Mucosa of stomach (tissue), 1 donor: Measurements from ENCODE around the gene TEX26.

Source experiments
- H3K27me3 ChIP-seq: one replicate; pipeline ENCODE4 v1.7.0; 2013; ENCODE audit warnings: mild to moderate bottlenecking, low read length; ENCODE audit not compliant: control insufficient read depth, insufficient read depth
- H3K36me3 ChIP-seq: one replicate; pipeline ENCODE4 v1.7.0; 2013; ENCODE audit warnings: low read length; ENCODE audit not compliant: control insufficient read depth, insufficient read depth
- H3K4me1 ChIP-seq: one replicate; pipeline ENCODE4 v1.7.0; 2013; ENCODE audit warnings: mild to moderate bottlenecking, low read length; ENCODE audit not compliant: control insufficient read depth, insufficient read depth
- H3K4me3 ChIP-seq: one replicate; pipeline ENCODE4 v1.7.0; 2013; ENCODE audit warnings: low read length
- H3K9ac ChIP-seq: one replicate; pipeline ENCODE4 v1.7.0; 2013; ENCODE audit warnings: mild to moderate bottlenecking, low read length, moderate library complexity
- H3K9me3 ChIP-seq: one replicate; pipeline ENCODE4 v1.7.0; 2013; ENCODE audit warnings: mild to moderate bottlenecking, low read length, moderate library complexity; ENCODE audit not compliant: control insufficient read depth
- donor health status: Pancreatic carcinoma.

The TEX26 gene

DNA sequence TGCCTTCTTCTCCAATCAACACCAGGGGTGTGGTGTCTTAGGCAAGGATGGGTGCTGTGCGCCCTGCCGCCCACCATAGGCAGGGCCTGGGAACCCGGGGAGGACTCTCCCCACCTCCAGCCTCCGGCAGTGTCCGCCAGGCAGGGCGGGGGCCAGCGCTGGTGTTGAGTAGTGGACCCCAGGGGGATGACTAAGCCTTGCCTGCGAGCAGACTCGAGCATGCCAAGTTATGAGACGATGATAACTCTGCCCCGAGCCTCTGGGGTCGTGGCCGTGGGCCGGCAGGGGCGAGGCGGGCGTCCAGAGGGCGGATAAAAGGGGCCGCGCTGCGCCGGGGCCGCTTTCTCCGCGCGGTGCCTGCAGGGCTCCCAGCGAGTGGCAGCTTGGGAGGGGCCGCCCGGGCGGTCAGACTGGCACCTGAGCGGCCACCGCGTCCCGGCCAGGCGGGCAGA lies 26.5 kb upstream of the TEX26 start, which contains the start of gene MEDAG:
MEDAG (plus strand) TSS at position 340 of the 452 bp plus-strand sequence. CDS start 245 bp downstream, outside the sequence.
- H3K9me3 ChIP-seq: no peaks in the 10 kb centered on the region
- H3K27me3 ChIP-seq: peaks cover 32% of the 10 kb centered on the region
- H3K9ac ChIP-seq: peak within 1 kb of the TSS; percentile 17
- no peak within 1 kb of the TSS for H3K4me3 ChIP-seq
- no peaks in the 10 kb centered on the region for H3K4me1 ChIP-seq
- H3K36me3 ChIP-seq: no peaks in the 10 kb centered on the region

DNA sequence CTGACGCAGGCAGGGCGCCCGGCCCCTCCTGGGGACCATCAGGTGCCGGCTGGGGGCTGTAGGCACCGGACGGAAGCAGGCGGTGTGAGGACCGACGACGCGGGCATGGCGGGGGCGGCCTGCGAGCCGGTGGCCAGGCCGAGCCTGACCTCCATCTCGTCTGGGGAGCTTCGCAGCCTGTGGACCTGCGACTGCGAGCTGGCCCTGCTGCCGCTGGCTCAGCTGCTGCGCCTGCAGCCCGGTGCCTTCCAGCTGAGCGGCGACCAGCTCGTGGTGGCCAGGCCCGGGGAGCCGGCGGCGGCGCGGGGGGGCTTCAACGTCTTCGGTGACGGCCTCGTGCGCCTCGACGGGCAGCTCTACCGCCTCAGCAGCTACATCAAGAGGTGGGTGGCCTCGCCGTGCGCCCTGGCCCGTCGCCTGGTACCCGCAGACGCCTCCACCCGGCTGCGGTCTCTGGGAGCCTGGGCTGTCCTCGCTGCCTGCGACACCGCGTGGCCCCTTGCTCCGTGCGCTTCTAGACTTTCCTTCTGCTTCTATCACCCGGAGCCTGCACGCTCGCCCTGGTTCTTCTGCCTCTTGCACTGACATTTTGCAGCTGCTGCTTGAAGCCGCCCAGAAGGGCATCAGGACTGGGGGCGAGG lies 25.9 kb upstream of the TEX26 start:
- Histone ChIP-seq H3K36me3 (no peaks in the 10 kb centered on the region), H3K27me3 (peaks cover 32% of the 10 kb centered on the region), H3K4me3 (no peak overlapping the region), H3K4me1 (no peaks in the 10 kb centered on the region), H3K9me3 (no peaks in the 10 kb centered on the region), H3K9ac (peak overlapping the region; percentile 17)

DNA sequence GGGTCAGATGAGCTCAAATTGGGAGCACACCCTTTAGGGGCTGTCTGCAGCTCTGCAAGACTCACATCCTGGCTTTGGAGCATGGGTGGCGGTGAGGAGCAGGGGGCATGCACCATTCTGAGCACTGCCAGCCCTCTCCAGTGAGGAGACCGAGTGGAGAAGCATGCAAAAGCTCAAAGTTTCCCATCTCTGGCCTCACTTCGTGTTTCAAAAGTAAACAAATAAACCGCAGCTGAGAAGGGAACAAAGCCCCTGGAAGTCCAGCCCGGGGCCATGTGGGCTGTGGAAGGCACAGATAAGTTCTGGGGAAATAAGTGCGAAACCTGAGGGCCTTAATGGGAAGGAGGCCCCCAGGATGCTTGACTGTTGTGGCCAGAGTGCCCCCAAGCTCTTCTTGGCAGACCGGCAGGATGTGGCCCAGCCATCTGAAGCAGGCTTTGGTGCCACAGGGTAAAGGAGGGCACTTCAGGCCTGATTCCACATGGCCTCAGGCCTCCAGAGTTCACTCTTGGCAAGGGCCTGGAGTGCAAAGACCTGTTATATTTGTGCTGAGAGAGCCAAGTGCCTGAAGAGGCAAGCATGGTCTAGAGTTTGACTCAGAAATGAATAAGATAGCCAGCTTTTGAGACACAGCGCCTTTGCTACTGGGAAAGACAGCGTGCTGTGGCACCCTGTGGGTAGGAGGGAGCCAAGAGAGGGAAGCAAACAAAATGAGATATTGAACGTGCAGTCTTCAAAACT lies 25.2 kb upstream of the TEX26 start:
- no peak overlapping the region for H3K4me3 ChIP-seq
- peaks cover 32% of the 10 kb centered on the region for H3K27me3 ChIP-seq
- no peaks in the 10 kb centered on the region for H3K4me1 ChIP-seq
- no peaks in the 10 kb centered on the region for H3K36me3 ChIP-seq
- no peak overlapping the region for H3K9ac ChIP-seq
- H3K9me3 ChIP-seq: no peaks in the 10 kb centered on the region

DNA sequence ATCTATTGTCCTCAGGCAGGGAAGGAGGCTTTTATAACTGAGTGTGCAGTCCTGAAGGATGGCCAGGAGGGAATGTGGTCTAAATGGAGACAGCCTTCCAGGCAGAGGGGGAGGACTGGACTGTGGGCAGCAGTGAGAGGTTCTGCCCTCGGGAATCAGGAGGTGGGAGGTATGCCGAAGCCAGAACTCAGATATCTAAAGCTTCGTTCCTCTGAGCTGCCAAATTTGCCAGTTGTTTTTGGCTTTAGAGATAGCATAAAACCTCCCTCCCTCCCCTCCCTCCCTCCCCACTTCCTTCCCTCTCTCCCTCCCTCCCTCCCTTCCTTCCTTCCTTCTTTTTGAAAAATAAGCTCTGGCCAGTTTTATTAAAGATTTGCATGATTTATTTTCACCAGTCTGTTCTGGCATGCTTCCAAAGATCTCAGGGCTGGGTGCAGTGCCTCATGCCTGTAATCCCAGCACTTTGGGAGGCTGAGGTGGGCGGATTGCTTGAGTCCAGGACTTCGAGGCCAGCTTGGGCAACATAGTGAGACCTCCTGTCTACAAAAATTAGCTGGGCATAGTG lies 24.0 kb upstream of the TEX26 start:
- Histone ChIP-seq H3K4me1 (no peaks in the 10 kb centered on the region), H3K9me3 (no peaks in the 10 kb centered on the region), H3K27me3 (peaks cover 32% of the 10 kb centered on the region)

DNA sequence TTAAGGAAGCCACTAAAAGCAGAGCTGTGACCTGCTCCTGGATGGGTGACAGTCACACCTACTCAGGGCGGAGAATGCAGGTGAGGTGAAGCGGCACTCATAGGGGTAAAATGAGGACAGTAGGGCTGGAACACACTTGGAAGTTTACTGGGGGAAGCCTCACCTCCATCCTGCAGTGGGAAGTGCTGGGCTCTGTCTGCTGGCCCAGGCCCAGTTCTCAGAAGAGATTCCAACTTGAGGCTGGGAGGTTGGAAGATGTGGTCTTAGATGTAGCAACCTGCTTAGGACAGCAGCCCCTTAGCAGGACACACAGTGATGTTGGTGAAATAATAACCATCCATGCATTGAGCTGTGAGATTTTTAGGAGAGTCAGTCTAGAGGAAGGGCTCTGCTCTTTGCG lies 21.8 kb upstream of the TEX26 start:
- Histone ChIP-seq H3K9ac (no peak overlapping the region), H3K4me1 (no peaks in the 10 kb centered on the region), H3K9me3 (no peaks in the 10 kb centered on the region), H3K36me3 (no peaks in the 10 kb centered on the region), H3K4me3 (no peak overlapping the region), H3K27me3 (peaks cover 18% of the 10 kb centered on the region)

More for the DNA sequence above, 24.0 kb upstream of the TEX26 start:
- Histone ChIP-seq H3K9ac (no peak overlapping the region), H3K36me3 (no peaks in the 10 kb centered on the region), H3K4me3 (no peak overlapping the region)

DNA sequence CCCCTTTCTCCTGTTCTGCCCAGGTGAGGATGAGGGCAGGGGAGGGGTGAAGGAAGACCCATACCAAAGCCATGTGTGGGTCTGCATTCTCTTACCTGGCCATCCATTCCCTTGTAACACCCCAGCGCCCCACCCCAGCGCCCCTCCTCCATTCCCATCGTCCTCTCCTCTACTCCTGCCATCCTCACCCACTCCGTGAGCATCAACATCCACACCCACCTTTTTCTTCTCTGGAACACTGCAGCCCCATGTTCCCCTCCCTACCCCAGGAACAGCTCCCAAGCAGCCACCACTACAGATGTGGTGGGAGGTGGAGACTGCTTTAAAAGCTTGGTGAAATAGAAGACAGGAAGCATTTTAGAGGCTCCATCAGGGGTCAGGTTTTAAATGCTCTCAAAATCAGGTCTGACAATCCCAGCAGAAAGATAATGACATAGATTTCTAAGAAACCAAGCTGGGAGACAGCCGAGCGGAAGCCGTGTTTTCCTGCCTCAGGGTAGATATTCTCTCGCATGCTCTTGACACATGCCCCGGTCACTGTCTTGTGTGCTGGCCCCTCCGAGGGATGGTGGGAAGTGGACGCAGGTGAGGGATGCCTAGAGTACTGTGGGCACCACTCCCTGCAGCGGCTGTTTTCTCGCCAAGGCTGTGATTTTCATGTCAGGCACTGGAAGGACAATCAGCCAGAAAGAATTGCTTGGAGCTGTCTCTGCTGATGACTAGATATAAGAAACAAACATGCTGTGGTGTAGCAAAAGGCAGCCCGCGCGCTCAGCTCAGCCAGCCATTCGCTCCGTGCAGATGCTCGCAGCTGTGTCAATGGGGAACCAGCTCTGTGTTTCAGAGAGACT lies 16.5 kb upstream of the TEX26 start:
- no peaks in the 10 kb centered on the region for H3K4me1 ChIP-seq
- no peak overlapping the region for H3K4me3 ChIP-seq
- no peaks in the 10 kb centered on the region for H3K9me3 ChIP-seq
- H3K9ac ChIP-seq: no peak overlapping the region
- H3K36me3 ChIP-seq: no peaks in the 10 kb centered on the region
- no peaks in the 10 kb centered on the region for H3K27me3 ChIP-seq

DNA sequence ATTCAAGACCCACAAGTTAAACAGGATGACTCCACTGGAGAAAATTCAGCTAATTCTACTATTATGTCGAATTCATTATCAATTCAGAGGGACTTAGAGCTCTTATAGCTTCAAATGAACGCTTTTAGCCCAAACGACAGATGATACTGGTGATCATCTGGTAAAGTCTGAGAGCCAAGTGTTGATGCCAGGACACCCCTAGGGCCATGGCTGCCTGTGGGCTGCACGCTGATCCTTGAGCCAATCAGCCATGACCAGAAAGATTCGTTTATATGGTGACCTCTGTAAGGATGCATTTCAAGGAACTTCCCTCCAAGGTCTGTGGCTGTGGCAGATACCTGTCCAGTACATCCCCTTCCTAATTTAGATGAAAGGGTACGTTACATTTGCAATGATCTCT lies 15.5 kb upstream of the TEX26 start:
- Histone ChIP-seq H3K27me3 (no peaks in the 10 kb centered on the region), H3K4me3 (no peak overlapping the region), H3K36me3 (no peaks in the 10 kb centered on the region), H3K9me3 (no peaks in the 10 kb centered on the region), H3K9ac (no peak overlapping the region), H3K4me1 (no peaks in the 10 kb centered on the region)

DNA sequence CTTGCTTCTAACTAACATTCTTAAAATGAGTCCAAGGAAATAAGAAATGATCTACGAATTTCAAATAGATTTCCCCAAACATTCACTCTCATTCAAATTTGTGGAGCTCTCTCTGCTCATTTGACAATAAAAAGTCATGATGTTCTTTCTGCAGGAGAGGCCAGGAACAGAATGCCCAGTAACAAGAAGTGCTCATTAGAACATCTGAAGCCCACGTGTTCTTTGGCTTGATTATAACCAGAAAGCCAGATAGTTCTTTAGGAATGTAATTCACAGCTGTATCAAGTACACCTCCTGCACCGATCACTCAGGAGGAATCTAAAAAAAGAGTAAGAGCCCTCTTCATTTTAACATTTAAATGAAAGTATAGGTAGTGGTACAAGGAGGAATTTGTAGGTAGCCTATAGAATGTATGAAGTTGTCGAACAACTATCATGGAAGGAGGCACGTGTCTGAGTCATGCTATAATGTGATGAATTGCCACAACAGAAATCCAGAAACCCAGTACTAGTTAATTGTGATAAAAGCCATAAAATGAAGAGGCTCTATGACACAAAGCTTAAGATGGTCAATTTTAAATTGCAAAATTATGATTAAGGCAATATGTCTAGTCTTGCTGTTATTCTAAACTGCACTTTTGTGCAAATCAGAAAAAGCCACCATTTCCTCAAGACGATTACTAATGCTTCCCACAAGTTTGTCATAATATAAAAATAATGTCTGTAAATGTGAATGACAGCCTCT lies 13.6 kb upstream of the TEX26 start:
- Histone ChIP-seq H3K36me3 (no peaks in the 10 kb centered on the region), H3K9me3 (no peaks in the 10 kb centered on the region), H3K9ac (no peak overlapping the region), H3K4me3 (no peak overlapping the region), H3K4me1 (no peaks in the 10 kb centered on the region), H3K27me3 (no peaks in the 10 kb centered on the region)

DNA sequence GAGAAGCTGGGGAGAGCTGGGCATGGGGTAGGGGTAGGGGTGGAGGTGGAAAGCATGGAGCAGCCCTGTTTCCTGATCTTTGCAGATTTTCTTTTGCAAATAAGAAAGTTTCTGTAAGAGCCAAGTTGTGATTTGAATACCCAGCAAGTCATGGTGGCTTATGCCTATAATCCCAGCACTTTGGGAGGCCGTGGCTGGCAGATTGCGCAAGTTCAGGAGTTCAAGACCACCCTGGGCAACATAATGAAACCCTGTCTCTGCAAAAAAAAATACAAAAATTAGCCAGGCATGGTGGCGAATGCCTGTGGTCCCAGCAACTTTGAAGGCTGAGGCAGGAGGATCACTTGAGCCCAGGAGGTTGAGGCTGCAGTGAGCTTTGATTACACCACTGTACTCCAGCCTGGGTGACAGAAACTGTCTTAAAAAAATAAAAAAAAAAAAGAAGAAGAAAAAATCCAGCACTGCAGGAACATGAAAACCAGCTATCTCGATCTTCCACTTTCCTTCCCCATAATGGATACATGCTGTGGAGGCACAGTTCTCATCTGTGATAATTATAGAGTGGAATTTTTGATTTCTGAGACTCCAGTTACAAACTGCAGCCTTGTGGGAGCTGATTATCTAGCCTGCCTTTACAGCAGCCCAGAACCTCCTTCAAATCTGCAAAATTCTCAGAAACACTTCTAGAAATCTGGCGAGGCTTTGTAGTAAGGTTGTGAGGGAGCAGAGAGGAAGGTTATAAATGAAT lies 12.1 kb upstream of the TEX26 start:
- Histone ChIP-seq H3K27me3 (no peaks in the 10 kb centered on the region), H3K4me3 (no peak overlapping the region), H3K9ac (no peak overlapping the region), H3K36me3 (no peaks in the 10 kb centered on the region), H3K9me3 (no peaks in the 10 kb centered on the region), H3K4me1 (no peaks in the 10 kb centered on the region)

DNA sequence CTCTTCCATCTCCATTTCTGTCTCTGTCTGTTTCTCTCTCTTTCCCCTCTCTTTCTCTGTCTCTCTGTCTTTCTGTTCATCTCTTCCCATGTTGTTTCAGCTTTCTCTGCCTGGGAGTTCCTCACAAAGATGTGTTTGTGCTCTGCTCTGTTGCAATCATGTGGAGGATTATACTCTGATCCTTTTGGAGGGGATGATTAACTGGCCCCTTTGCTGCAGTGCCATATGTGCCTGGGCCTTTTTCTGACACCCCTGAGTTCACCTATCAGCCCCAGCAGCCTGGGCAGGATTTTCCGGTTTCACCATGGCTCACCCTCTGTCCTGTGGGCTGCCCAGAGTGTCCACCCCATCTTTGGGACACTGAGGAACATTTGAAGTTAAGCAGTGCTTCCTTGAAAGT lies 9.0 kb upstream of the TEX26 start:
- no peaks in the 10 kb centered on the region for H3K9me3 ChIP-seq
- H3K4me1 ChIP-seq: no peaks in the 10 kb centered on the region
- H3K27me3 ChIP-seq: no peaks in the 10 kb centered on the region
- no peak overlapping the region for H3K9ac ChIP-seq
- H3K36me3 ChIP-seq: no peaks in the 10 kb centered on the region
- no peak overlapping the region for H3K4me3 ChIP-seq

DNA sequence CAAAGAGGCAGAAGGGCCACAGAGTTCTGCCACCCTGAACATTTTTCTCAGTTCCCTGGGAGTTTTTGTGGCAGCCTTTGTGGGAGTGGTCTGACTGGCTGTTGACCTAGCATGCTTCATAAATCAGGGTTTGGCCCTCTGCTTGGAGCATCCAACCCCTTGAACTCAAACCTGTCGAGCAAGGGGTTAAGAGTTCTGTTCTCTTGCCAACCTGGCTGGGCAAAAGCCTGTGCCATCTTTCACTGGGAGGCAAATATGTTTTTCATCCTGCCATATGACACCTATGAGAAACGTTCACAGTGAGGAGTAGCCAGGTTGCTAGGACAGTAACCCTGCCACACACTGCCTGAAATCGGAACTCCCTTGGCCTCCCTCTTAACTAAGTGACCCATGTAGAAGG lies 7.7 kb upstream of the TEX26 start:
- no peak overlapping the region for H3K9ac ChIP-seq
- H3K4me1 ChIP-seq: no peaks in the 10 kb centered on the region
- H3K27me3 ChIP-seq: no peaks in the 10 kb centered on the region
- H3K36me3 ChIP-seq: no peaks in the 10 kb centered on the region
- H3K4me3 ChIP-seq: no peak overlapping the region
- no peaks in the 10 kb centered on the region for H3K9me3 ChIP-seq
